Measurements from ENCODE around the gene ZYX. TPM values are rescaled to one million over a fixed set of nuclear protein-coding genes. Genes with fewer than 3 reads are reported as not detected.

ZYX gene
- total and polyA plus RNA-seq, 2 donors from 2014 or later = 50.1 to 193 TPM

DNA sequence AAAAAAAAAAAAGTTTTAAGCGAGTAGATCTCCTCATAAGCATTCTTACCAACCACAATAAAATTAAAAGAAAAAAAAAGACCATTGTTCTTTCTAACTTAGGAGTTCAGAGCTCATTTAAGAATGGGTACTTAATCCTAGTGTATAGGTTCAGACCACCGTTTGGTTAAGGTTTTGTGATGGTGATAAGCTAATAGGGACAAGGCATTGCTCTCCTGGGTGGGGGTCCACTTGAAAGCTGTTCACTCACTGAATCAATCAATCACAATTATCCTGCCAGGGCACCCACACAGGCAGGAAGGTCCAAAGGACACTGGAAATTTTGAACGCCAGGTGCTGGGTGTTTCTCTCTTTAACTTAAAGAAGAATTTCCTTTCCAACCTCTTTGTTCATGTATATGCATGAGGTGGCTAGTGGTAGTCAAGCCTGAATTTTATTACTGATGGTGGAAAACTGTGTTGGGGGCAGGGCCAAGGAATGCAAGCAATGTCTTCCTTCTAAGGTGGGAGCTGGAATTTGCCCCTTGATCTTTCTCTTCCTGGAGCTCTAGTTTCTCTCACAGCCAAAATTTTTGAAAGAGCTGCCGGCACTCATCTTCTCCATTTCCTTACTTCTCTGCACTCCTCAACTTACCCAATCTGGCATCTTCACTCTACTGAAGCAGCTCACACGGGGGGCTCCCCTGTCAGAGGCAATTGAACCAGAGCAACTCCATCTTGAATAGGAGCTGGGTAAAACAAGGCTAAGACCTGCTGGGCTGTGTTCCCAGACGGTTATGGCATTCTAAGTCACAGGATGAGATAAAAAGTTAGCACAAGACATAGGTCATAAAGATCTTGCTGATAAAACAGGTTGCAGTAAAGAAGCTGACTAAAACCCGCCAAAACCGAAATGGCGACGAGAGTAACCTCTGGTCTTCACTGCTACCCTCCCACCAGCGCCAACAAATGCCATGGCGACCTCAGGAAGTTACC, 11.2 kb upstream of the ZYX start:
- Histone ChIP-seq H3K9ac (ENCODE audit: low read length in 3 of 3) (no peak overlapping the region), H3K4me3 (ENCODE audit: low read length in 3 of 3) (no peak overlapping the region), H3K27me3 (ENCODE audit: control insufficient read depth, insufficient read depth, low read length) (no peaks in the 10 kb centered on the region), H3K9me3 (ENCODE audit: control insufficient read depth in 2 of 3, insufficient read depth in 1 of 3, low read length in 3 of 3) (no peaks in the 10 kb centered on the region), H3K4me1 (ENCODE audit: control insufficient read depth in 2 of 3, insufficient read depth in 2 of 3, low read depth in 1 of 3, low read length in 3 of 3) (peaks cover 0 to 6% (median 0%) of the 10 kb centered on the region in 3 donors), H3K36me3 (ENCODE audit: control insufficient read depth in 2 of 3, insufficient read depth in 3 of 3, low read length in 3 of 3) (no peaks in the 10 kb centered on the region), H3K27ac (ENCODE audit: low read depth in 2 of 2, low read length in 2 of 2) (peak overlapping the region in 1 of 2 donors; percentile 15)
- FAIRE-seq (no peak), DNase-seq (peak in 4 of 5 donors; percentile 55 to 87 (median 70))
- intact Hi-C loops (cut with DNase I) = no loop called here
- TF ChIP-seq, protein P1, sequence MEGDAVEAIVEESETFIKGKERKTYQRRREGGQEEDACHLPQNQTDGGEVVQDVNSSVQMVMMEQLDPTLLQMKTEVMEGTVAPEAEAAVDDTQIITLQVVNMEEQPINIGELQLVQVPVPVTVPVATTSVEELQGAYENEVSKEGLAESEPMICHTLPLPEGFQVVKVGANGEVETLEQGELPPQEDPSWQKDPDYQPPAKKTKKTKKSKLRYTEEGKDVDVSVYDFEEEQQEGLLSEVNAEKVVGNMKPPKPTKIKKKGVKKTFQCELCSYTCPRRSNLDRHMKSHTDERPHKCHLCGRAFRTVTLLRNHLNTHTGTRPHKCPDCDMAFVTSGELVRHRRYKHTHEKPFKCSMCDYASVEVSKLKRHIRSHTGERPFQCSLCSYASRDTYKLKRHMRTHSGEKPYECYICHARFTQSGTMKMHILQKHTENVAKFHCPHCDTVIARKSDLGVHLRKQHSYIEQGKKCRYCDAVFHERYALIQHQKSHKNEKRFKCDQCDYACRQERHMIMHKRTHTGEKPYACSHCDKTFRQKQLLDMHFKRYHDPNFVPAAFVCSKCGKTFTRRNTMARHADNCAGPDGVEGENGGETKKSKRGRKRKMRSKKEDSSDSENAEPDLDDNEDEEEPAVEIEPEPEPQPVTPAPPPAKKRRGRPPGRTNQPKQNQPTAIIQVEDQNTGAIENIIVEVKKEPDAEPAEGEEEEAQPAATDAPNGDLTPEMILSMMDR (IDR thresholded peaks at IDR 0.05; ENCODE audit: borderline replicate concordance, extremely low read depth, insufficient read depth) = no peak

DNA sequence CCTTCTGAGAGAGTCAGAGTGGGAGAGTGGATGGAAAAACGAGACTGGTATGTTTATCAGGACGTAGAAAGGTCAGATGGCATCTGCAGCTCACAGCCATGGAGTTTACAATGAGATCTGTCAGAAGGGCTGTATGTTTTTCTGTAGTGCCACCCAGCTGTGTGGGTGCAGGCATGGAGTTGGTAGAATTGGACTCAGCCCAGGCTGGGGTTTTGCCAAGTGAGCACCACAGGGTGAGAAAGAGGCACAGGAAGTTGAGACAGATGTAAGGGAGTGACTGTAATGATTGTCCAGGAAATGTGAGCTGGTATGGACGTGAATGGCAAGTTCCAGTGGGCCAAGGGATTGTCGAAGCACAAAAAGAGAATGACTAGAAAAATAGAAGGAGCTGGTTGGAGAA, 9.1 kb upstream of the ZYX start:
- Histone ChIP-seq H3K27ac (ENCODE audit: low read depth in 2 of 2, low read length in 2 of 2) (no peak overlapping the region), H3K9ac (ENCODE audit: low read length in 3 of 3) (no peak overlapping the region), H3K36me3 (ENCODE audit: control insufficient read depth in 2 of 3, insufficient read depth in 3 of 3, low read length in 3 of 3) (no peaks in the 10 kb centered on the region), H3K4me1 (ENCODE audit: control insufficient read depth in 2 of 3, insufficient read depth in 2 of 3, low read depth in 1 of 3, low read length in 3 of 3) (peaks cover 0 to 8% (median 0%) of the 10 kb centered on the region in 3 donors), H3K9me3 (ENCODE audit: control insufficient read depth in 2 of 3, insufficient read depth in 1 of 3, low read length in 3 of 3) (no peaks in the 10 kb centered on the region), H3K4me3 (ENCODE audit: low read length in 3 of 3) (no peak overlapping the region), H3K27me3 (ENCODE audit: control insufficient read depth, insufficient read depth, low read length) (no peaks in the 10 kb centered on the region)
- TF ChIP-seq, protein P1 (IDR thresholded peaks at IDR 0.05; ENCODE audit: borderline replicate concordance, extremely low read depth, insufficient read depth) = no peak
- DNase-seq (peak in 1 of 5 donors; percentile 59), FAIRE-seq (no peak)
- intact Hi-C loops (cut with DNase I) = no loop called here

- Histone ChIP-seq H3K27me3 (ENCODE audit: control insufficient read depth, insufficient read depth, low read length) (no peaks in the 10 kb centered on the region), H3K27ac (ENCODE audit: low read depth in 2 of 2, low read length in 2 of 2) (no peak overlapping the region), H3K9me3 (ENCODE audit: control insufficient read depth in 2 of 3, insufficient read depth in 1 of 3, low read length in 3 of 3) (no peaks in the 10 kb centered on the region), H3K4me3 (ENCODE audit: low read length in 3 of 3) (no peak overlapping the region), H3K9ac (ENCODE audit: low read length in 3 of 3) (no peak overlapping the region), H3K4me1 (ENCODE audit: control insufficient read depth in 2 of 3, insufficient read depth in 2 of 3, low read depth in 1 of 3, low read length in 3 of 3) (peaks cover 0 to 6% (median 0%) of the 10 kb centered on the region in 3 donors), H3K36me3 (ENCODE audit: control insufficient read depth in 2 of 3, insufficient read depth in 3 of 3, low read length in 3 of 3) (no peaks in the 10 kb centered on the region)
- intact Hi-C loops (cut with DNase I) = no loop called here
- no peak for FAIRE-seq
- DNase-seq = peak in 1 of 5 donors; percentile 14
- TF ChIP-seq, protein P1 (IDR thresholded peaks at IDR 0.05; ENCODE audit: borderline replicate concordance, extremely low read depth, insufficient read depth) = no peak
Measured at GRCh38 chr7:143373255-143373794, 7.8 kb upstream of the ZYX start.

Measured in kidney (tissue), 14 donors.